Subcutaneous abdominal adipose tissue (tissue), 5 donors: ENCODE measurements around the gene FNDC11.
"Not testable (repeated sequence)": the region's sequence is repeated elsewhere in the genome, so short reads cannot be mapped to it uniquely, and the experiment has no call there.

ENCODE experiments used
- H3K27ac ChIP-seq: one replicate; pipeline ENCODE4 v1.7.0; 2013; ENCODE audit warnings: low read depth, mild to moderate bottlenecking, inconsistent platforms, low read length, moderate library complexity
- H3K27me3 ChIP-seq, 5 donors: one replicate each; pipeline ENCODE4 v1.7.0; 2013; ENCODE audit warnings: low read length in 5 of 5, inconsistent platforms in 1 of 5; ENCODE audit not compliant: control insufficient read depth in 5 of 5, insufficient read depth in 4 of 5
- H3K36me3 ChIP-seq, 5 donors: one replicate each; pipeline ENCODE4 v1.7.0; 2013; ENCODE audit warnings: low read length in 5 of 5; ENCODE audit not compliant: control insufficient read depth in 5 of 5, insufficient read depth in 5 of 5
- H3K4me1 ChIP-seq, 5 donors: one replicate each; pipeline ENCODE4 v1.7.0; 2013; ENCODE audit warnings: low read length in 5 of 5, mild to moderate bottlenecking in 3 of 5, moderate library complexity in 1 of 5; ENCODE audit not compliant: control insufficient read depth in 5 of 5, insufficient read depth in 5 of 5
- H3K4me3 ChIP-seq, 5 donors: one replicate each; pipeline ENCODE4 v1.7.0; 2013; ENCODE audit warnings: low read length in 5 of 5, low read depth in 1 of 5
- H3K9ac ChIP-seq, 5 donors: one replicate each; pipeline ENCODE4 v1.7.0; 2013; ENCODE audit warnings: low read length in 5 of 5, mild to moderate bottlenecking in 4 of 5, moderate library complexity in 3 of 5
- H3K9me3 ChIP-seq, 5 donors: one replicate each; pipeline ENCODE4 v1.7.0; 2013; ENCODE audit warnings: low read length in 5 of 5; ENCODE audit not compliant: control insufficient read depth in 5 of 5
- donor health status: healthy.
- donor health status: healthy.
- donor health status: healthy.
- donor health status: healthy.
- donor health status: healthy.

Gene FNDC11

DNA sequence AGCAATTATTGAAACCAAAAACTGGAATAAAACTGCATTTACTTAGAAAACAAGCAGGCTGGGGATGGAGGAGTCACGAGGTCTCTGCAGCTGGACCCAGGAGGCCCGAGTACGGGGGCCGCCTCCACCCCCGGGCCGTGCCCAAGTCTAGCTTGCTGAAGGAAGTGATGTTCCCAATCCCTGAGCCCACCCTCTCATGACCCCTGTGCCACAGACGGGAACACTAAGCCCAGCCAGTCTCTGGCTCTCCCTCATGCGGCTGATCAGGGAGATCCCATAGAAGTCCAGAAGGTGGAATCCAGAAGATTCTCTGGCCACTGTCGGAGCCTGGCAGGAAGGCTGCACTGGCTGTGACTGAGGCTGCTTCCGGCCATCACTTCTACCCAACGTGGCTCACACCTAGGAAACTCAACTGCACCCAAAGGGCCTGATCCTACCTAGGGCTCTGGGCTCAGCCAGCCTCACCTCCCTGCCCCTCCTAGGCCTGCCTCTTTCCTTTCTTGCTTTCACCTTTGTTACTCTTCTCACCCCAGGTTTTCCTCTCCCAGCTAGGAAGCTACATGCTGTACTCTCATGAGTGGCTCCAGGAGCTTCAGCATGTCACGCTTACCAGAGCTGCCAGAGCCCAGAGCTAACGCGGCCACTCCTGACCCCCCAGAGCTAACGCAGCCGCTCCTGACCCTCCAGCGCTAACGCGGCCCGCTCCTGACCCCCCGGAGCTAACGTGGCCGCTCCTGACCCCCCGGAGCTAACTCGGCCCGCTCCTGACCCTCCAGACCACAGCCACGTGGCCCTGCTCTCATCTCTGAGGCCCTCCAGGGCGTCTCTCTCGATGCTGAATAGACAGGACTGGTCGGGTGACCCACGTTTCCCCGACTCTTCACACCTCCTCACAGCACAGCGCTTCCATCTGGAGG, 44.8 kb downstream of the FNDC11 start:
- H3K27me3 ChIP-seq: no peaks in the 10 kb centered on the region
- H3K9me3 ChIP-seq: no peaks in the 10 kb centered on the region
- no peak overlapping the region for H3K9ac ChIP-seq
- H3K27ac ChIP-seq: no peak overlapping the region
- no peak overlapping the region for H3K4me3 ChIP-seq
- peaks cover 0 to 5% (median 0%) of the 10 kb centered on the region in 5 donors for H3K4me1 ChIP-seq
- H3K36me3 ChIP-seq: peaks cover 0 to 75% (median 63%) of the 10 kb centered on the region in 5 donors

- no peak overlapping the region for H3K27ac ChIP-seq
- H3K4me1 ChIP-seq: peaks cover 0 to under 1% (median 0%) of the 10 kb centered on the region in 5 donors
- no peak overlapping the region for H3K9ac ChIP-seq
- no peak overlapping the region for H3K4me3 ChIP-seq
- H3K9me3 ChIP-seq: no peaks in the 10 kb centered on the region
- H3K27me3 ChIP-seq: no peaks in the 10 kb centered on the region
- H3K36me3 ChIP-seq: peaks cover 0 to 78% (median 64%) of the 10 kb centered on the region in 5 donors
These were observed 45.6 kb downstream of the FNDC11 start for GRCh38 chr20:63599396-63600050.

DNA sequence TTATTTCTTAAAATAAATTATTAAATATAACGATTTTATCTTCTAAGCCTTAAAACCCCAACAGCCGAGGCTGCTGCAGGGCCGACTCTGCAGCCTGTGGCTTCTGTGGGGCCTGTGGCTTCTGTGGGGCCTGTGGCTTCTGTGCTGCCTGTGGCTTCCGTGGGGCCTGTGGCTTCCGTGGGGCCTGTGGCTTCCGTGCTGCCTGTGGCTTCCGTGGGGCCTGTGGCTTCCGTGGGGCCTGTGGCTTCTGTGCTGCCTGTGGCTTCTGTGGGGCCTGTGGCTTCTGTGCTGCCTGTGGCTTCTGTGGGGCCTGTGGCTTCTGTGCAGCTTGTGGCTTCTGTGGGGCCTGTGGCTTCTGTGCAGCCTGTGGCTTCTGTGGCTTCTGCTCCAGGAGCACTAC, 47.7 kb downstream of the FNDC11 start:
- not testable (repeated sequence) for H3K27me3 ChIP-seq, H3K9ac ChIP-seq, H3K4me1 ChIP-seq, H3K27ac ChIP-seq, H3K9me3 ChIP-seq, H3K4me3 ChIP-seq
- peaks cover 0 to 64% (median 53%) of the 10 kb centered on the region in 5 donors for H3K36me3 ChIP-seq

- Histone ChIP-seq H3K27me3 (no peaks in the 10 kb centered on the region), H3K36me3 (peaks cover 0 to 60% (median 51%) of the 10 kb centered on the region in 5 donors), H3K9me3 (no peaks in the 10 kb centered on the region), H3K27ac (no peak overlapping the region), H3K4me3 (no peak overlapping the region), H3K9ac (no peak overlapping the region), H3K4me1 (peaks cover 0 to 4% (median 0%) of the 10 kb centered on the region in 5 donors)
These were observed 48.4 kb downstream of the FNDC11 start for GRCh38 chr20:63602321-63602720.
